ENCODE results near the gene COL23A1. TPM values are rescaled to one million over a fixed set of nuclear protein-coding genes. Genes with fewer than 3 reads are reported as not detected.

Gene COL23A1
- total RNA-seq, 1 donor from 2014 or later = 4.3 TPM

DNA sequence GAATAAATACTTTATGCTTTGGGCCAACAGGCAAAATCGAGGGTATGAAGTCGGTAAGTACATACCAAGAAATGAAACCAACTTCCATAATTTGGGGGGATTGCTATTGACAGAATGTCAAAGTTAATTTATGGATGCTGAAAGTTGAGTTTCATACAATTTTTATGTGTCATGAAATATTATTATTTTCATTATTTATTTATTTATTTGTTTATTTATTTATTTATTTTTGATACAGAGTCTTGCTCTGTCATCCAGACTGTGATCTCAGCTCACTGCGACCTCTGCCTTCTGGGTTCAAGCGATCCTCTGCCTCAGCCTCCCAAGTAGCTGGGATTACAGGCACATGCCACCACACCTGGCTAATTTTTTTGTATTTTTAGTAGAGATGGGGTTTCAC is 398.5 kb downstream of the COL23A1 start:
- intact Hi-C loops (cut with DNase I) = no loop called here
- Histone ChIP-seq H3K36me3 (no peaks in the 10 kb centered on the region), H3K9me3 (no peaks in the 10 kb centered on the region), H3K4me1 (no peaks in the 10 kb centered on the region), H3K27ac (no peak overlapping the region), H3K4me3 (no peak overlapping the region), H3K27me3 (no peaks in the 10 kb centered on the region)
- no peak for DNase-seq (ENCODE audit: low spot score in 2 of 2)
- TF ChIP-seq CTCF (IDR thresholded peaks at IDR 0.05) = no peak

GRCh38 chr5:178189433-178189832 is 400.8 kb downstream of the COL23A1 start:
- intact Hi-C loops (cut with DNase I) = no loop called here
- Histone ChIP-seq H3K9me3 (no peaks in the 10 kb centered on the region), H3K27me3 (no peaks in the 10 kb centered on the region), H3K36me3 (no peaks in the 10 kb centered on the region), H3K4me1 (no peaks in the 10 kb centered on the region), H3K4me3 (no peak overlapping the region), H3K27ac (no peak overlapping the region)
- TF ChIP-seq CTCF (IDR thresholded peaks at IDR 0.05) = no peak
- DNase-seq (ENCODE audit: low spot score in 2 of 2) = no peak

Other genes starting within 250 kb of the COL23A1 start
- 17.6 TPM for gene CLK4, start 36.7 kb upstream of the COL23A1 start, total RNA-seq
- gene ZNF354A, start 140.3 kb upstream of the COL23A1 start, total RNA-seq = 1.2 TPM

Measured in ascending aorta (tissue), 2 donors.